ENCODE measurements around the gene RIPOR1. TPM values are rescaled to one million over a fixed set of nuclear protein-coding genes. Genes with fewer than 3 reads are reported as not detected.
A peak's percentile ranks its signal among the peaks of the same experiment; 100 is the strongest.

The RIPOR1 gene
- total and polyA plus RNA-seq, 2 experiments from 2014 or later, result 29.5 to 35.7 TPM

DNA sequence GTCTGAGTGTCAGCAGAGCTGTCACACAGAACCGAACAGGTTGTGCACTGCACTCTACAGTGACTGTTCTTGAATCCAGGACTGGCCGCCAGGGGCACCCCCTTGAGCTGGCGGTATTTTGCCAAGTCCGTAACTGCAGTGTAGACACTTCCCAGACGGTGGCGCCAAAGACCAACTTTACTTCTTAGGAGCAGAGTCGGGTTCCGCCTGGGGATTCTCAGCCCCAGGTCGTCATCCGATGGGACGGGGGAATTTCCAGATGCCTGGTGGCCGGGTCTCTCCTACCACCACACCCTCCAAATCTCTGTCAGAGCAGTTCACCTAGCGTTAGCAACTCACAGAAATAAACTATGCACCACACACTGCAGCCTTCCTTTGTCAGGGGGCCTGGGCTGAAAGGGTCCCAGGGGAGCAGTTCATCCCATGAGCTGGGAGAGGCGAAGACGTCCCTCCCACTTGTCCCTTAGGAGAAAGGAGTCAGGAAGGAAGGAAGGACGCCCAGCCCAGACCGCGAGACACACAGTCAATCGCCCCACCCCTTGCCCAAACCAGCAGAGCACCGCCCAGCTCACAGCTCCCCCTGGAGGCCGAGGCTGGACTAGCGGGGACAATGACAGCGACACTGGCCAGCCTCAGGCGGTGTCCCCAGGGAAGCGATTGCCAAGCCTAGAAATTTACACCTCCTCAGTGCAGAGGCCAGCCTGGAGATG lies 7.4 kb upstream of the RIPOR1 start:
- DNase-seq (ENCODE audit: low read depth in 1 of 2, low spot score in 1 of 2), result peak; percentile 97
- Histone ChIP-seq H3K9me3 (ENCODE audit: low read depth) (no peaks in the 10 kb centered on the region), H3K4me3 (peak overlapping the region; percentile 38), H3K4me1 (ENCODE audit: low read depth) (no peaks in the 10 kb centered on the region), H3K27ac (peak overlapping the region; percentile 77), H3K27me3 (peaks cover 49% of the 10 kb centered on the region), H3K36me3 (no peaks in the 10 kb centered on the region)
- peak; percentile 90 for TF ChIP-seq CTCF (IDR thresholded peaks at IDR 0.05; ENCODE audit: low read depth, low read length)

DNA sequence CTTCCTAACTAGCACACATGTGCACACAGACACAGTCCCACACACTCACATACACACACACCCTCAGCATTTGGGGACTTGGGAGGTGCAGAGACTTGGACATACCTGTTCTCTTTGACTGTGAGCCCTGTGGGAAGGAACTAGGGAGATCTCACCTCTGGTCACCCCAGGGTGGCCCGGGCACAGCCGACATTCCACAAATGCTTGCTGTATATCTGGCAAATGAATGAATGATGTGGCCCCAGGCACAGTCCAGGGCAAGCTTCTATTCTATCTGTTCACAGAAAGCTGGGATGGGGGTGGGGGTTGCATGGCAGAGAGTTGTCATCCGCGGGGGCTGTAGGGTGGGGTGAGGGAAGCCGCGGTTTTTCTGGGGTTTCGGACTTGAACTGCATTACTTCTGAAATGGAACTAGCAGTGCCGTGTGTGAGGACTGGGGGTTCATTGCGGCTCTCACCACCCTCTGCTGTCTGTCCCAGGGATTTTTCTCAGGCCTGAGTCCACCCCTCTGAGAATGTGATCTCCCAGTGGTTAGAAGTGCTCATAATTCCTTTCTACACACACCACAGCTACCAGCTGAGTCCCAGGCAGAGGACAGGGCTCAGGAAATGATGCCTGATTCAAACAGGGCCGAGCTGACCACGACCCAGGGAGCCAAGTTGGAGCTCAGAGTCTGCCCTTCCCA lies 3.3 kb upstream of the RIPOR1 start:
- no peak for TF ChIP-seq CTCF (IDR thresholded peaks at IDR 0.05; ENCODE audit: low read depth, low read length)
- H3K27ac ChIP-seq, result no peak overlapping the region
- DNase-seq (ENCODE audit: low read depth in 1 of 2, low spot score in 1 of 2), result peak in 1 of 2 donors; percentile 22
- H3K9me3 ChIP-seq (ENCODE audit: low read depth), result no peaks in the 10 kb centered on the region
- peaks cover 6% of the 10 kb centered on the region for H3K4me1 ChIP-seq (ENCODE audit: low read depth)
- peaks cover 25% of the 10 kb centered on the region for H3K27me3 ChIP-seq
- H3K4me3 ChIP-seq, result no peak overlapping the region
- H3K36me3 ChIP-seq, result no peaks in the 10 kb centered on the region

DNA sequence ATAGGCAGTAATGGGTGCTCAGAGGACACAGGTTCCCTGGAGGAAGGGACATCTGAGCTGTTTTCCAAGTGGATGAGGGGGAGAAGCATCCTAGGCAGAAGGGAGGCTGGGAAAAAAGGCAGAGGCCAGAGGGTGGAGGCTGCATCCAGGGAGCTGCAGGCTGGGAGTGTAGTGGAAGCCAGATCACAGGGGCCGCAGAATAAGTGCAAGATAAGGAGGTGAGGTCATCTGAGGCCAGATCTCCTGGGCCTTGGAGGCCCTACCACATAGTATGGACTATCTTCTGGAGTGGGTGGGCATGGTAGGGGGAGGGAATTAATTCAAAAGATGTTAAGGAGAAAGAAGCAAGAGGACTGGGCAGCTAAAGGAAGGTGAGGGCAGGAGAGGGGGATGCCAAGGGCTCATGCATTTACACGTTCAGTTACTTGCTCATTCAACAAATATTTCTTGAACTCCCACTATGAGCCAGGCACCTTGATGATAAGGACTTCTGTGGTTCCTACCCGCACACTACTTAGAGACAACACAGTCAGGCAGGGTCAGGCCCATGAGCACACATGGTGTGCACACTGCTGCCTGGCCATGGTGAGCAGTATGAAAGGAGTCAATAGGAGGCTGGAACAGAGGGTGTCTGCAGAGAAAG lies 2.4 kb upstream of the RIPOR1 start:
- Histone ChIP-seq H3K27me3 (peaks cover 25% of the 10 kb centered on the region), H3K9me3 (ENCODE audit: low read depth) (no peaks in the 10 kb centered on the region), H3K4me3 (no peak overlapping the region), H3K4me1 (ENCODE audit: low read depth) (peaks cover 13% of the 10 kb centered on the region), H3K27ac (no peak overlapping the region), H3K36me3 (no peaks in the 10 kb centered on the region)
- DNase-seq (ENCODE audit: low read depth in 1 of 2, low spot score in 1 of 2), result peak in 1 of 2 donors; percentile 32
- no peak for TF ChIP-seq CTCF (IDR thresholded peaks at IDR 0.05; ENCODE audit: low read depth, low read length)

- peak overlapping the region; percentile 51 for H3K27ac ChIP-seq
- peak overlapping the region; percentile 77 for H3K4me3 ChIP-seq
- peak; percentile 37 to 50 for DNase-seq (ENCODE audit: low read depth in 1 of 2, low spot score in 1 of 2)
- peaks cover 41% of the 10 kb centered on the region for H3K27me3 ChIP-seq
- no peaks in the 10 kb centered on the region for H3K9me3 ChIP-seq (ENCODE audit: low read depth)
- peaks cover 13% of the 10 kb centered on the region for H3K4me1 ChIP-seq (ENCODE audit: low read depth)
- no peaks in the 10 kb centered on the region for H3K36me3 ChIP-seq
- TF ChIP-seq CTCF (IDR thresholded peaks at IDR 0.05; ENCODE audit: low read depth, low read length), result no peak
These were observed 397 bp downstream of the RIPOR1 start for GRCh38 chr16:67528870-67529581.

- peak overlapping the region; percentile 77 for H3K4me3 ChIP-seq
- no peaks in the 10 kb centered on the region for H3K36me3 ChIP-seq
- H3K9me3 ChIP-seq (ENCODE audit: low read depth), result no peaks in the 10 kb centered on the region
- H3K27me3 ChIP-seq, result peaks cover 41% of the 10 kb centered on the region
- no peak overlapping the region for H3K27ac ChIP-seq
- peaks cover 13% of the 10 kb centered on the region for H3K4me1 ChIP-seq (ENCODE audit: low read depth)
- no peak for TF ChIP-seq CTCF (IDR thresholded peaks at IDR 0.05; ENCODE audit: low read depth, low read length)
- peak in 1 of 2 donors; percentile 31 for DNase-seq (ENCODE audit: low read depth in 1 of 2, low spot score in 1 of 2)
These were observed 968 bp downstream of the RIPOR1 start for GRCh38 chr16:67529582-67530012.
